ENCODE data around the gene WFIKKN1.

- TF ChIP-seq CTCF (conservative IDR thresholded peaks at IDR 0.05; ENCODE audit: low read depth, low read length) (no peak), MXI1 (IDR thresholded peaks at IDR 0.05; ENCODE audit: borderline replicate concordance, low read depth, low read length) (no peak), POLR2A (IDR thresholded peaks at IDR 0.05; ENCODE audit: low read depth, low read length) (no peak), CHD1 (IDR thresholded peaks at IDR 0.05; ENCODE audit: low read depth, low read length) (no peak), RAD21 (IDR thresholded peaks at IDR 0.05; ENCODE audit: low read length) (no peak), SMC3 (IDR thresholded peaks at IDR 0.05; ENCODE audit: low read depth, low read length) (no peak), CEBPB (IDR thresholded peaks at IDR 0.05; ENCODE audit: low read depth, low read length) (no peak)
Observed at GRCh38 chr16:652454-653305, 21.9 kb downstream of the WFIKKN1 start.
